Neural cell (in vitro differentiated cells): Measurements from ENCODE around the gene BANP. TPM values are rescaled to one million over a fixed set of nuclear protein-coding genes. Genes with fewer than 3 reads are reported as not detected.
"Not testable (repeated sequence)": the region's sequence is repeated elsewhere in the genome, so short reads cannot be mapped to it uniquely, and the experiment has no call there.

Source experiments
- H2AFZ ChIP-seq: fragments of 200-600, 300-800 bp; sonication (generic), shearing (Covaris generic); 2 replicates; pipeline ENCODE4 v1.6.0; 2014; ENCODE audit warnings: low read depth, mild to moderate bottlenecking, antibody characterized with exemption, low read length, moderate library complexity
- H3F3A ChIP-seq: fragments of 200-600 bp; shearing (Covaris generic); 2 replicates; pipeline ENCODE4 v1.6.1; 2016; ENCODE audit warnings: mild to moderate bottlenecking, moderate library complexity, mixed read lengths, antibody characterized with exemption, low read length; ENCODE audit not compliant: insufficient read depth, poor library complexity, severe bottlenecking
- H3K27ac ChIP-seq: fragments of 200-600, 300-800 bp; sonication (generic), shearing (Covaris generic); 2 replicates; pipeline ENCODE4 v1.5.1; 2014; ENCODE audit warnings: mild to moderate bottlenecking, low read length, moderate library complexity
- H3K27me3 ChIP-seq: fragments of 300-800, 200-600 bp; sonication (generic), shearing (Covaris generic); 2 replicates; pipeline ENCODE4 v1.6.0; 2014; ENCODE audit warnings: mild to moderate bottlenecking, low read depth, low read length, moderate library complexity; ENCODE audit not compliant: insufficient read depth
- H3K36me3 ChIP-seq: fragments of 300-800, 200-600 bp; sonication (generic), shearing (Covaris generic); 2 replicates; pipeline ENCODE4 v1.5.1; 2014; ENCODE audit warnings: mild to moderate bottlenecking, antibody characterized with exemption, low read length, moderate library complexity; ENCODE audit not compliant: insufficient read depth
- H3K4me2 ChIP-seq: fragments of 300-800, 200-600 bp; sonication (generic), shearing (Covaris generic); 2 replicates; pipeline ENCODE4 v1.6.0; 2014; ENCODE audit warnings: mild to moderate bottlenecking, low read length
- H3K4me3 ChIP-seq: fragments of 300-800, 200-600 bp; sonication (generic), shearing (Covaris generic); 2 replicates; pipeline ENCODE4 v1.5.1; 2014; ENCODE audit warnings: mild to moderate bottlenecking, low read length, moderate library complexity
- H3K79me2 ChIP-seq: fragments of 200-600 bp; shearing (Covaris generic); replicated peaks from 2 replicates; pipeline ENCODE4 v1.6.0; 2014; ENCODE audit warnings: mild to moderate bottlenecking, low read length, moderate library complexity; ENCODE audit not compliant: insufficient read depth
- H3K9ac ChIP-seq: fragments of 300-800, 200-600 bp; sonication (generic), shearing (Covaris generic); 2 replicates; pipeline ENCODE4 v1.6.1; 2016; ENCODE audit warnings: mild to moderate bottlenecking, low read length, mixed read lengths
- H3K9me2 ChIP-seq: fragments of 200-600 bp; shearing (Covaris generic); 2 replicates; pipeline ENCODE4 v1.6.1; 2016; ENCODE audit warnings: mild to moderate bottlenecking, low read length, mixed read lengths; ENCODE audit not compliant: insufficient read depth
- H3K9me3 ChIP-seq: fragments of 200-600, 300-800 bp; sonication (generic), shearing (Covaris generic); 2 replicates; pipeline ENCODE4 v1.6.1; 2016; ENCODE audit warnings: mild to moderate bottlenecking, mixed run types, low read length, moderate library complexity, mixed read lengths
- H4K20me1 ChIP-seq: fragments of 200-600 bp; shearing (Covaris generic); 2 replicates; pipeline ENCODE4 v1.6.1; 2016; ENCODE audit warnings: mild to moderate bottlenecking, mixed run types; ENCODE audit not compliant: insufficient read depth
- polyA plus RNA-seq: library from polyadenylated mRNA; depleted of rRNA; stranded (reverse); fragments of >200 nt; gene quantifications from 2 replicates; pipeline ENCODE4 v1.2.3, GENCODE V29; 2014

BANP gene
- polyA plus RNA-seq, 1 donor from 2014 or later, result 20.6 TPM

DNA sequence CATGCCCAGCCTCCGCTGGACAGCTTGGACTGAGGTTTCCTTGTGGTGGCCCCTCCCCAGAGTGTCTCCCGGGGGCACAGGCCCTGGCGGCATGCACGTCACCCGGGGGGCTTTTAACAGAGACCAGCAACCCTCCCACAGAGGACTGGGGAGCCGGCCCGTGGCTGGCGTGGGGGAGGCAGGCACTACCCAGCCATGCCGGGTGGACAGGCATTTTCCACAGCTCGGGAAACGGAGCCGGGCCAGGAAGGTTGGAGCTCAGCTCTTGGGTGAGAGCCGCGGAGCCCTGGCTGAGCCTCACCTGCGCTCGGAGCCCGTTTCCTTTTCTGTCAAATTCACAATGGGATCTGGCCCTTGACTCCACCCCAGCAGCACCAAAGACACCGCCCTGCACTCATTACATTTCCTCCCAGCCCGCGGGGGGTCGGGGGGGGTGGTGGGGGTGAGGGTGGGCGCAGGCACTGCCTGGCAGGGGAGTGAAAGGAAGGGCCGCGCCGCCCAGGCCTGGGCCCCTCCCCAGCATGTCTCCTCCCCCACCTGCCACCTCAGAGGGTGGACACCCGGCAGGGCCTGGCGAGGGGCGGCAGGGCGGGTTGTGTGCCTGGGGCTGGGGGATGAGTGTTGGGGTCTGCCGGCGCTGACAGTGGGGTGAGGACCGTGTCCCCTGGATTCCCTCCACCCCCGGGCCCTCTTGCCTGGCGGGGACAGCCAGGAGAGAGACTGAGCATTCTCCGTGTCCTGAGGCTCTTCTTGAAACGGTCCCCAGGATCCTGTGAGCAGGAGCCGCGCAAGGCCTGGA, 139.3 kb downstream of the BANP start:
- H3K9me2 ChIP-seq, H3K79me2 ChIP-seq, H4K20me1 ChIP-seq, H3K4me3 ChIP-seq, H3K9me3 ChIP-seq, H3F3A ChIP-seq, H3K4me2 ChIP-seq, H3K9ac ChIP-seq, H3K36me3 ChIP-seq, H3K27ac ChIP-seq, H3K27me3 ChIP-seq, H2AFZ ChIP-seq: not testable (repeated sequence)

GRCh38 chr16:88091221-88091971, 140.2 kb downstream of the BANP start:
- not testable (repeated sequence) for H3K4me2 ChIP-seq, H3K27ac ChIP-seq, H3K9ac ChIP-seq, H4K20me1 ChIP-seq, H3F3A ChIP-seq, H3K27me3 ChIP-seq, H3K9me2 ChIP-seq, H2AFZ ChIP-seq, H3K4me3 ChIP-seq, H3K9me3 ChIP-seq, H3K79me2 ChIP-seq, H3K36me3 ChIP-seq

DNA sequence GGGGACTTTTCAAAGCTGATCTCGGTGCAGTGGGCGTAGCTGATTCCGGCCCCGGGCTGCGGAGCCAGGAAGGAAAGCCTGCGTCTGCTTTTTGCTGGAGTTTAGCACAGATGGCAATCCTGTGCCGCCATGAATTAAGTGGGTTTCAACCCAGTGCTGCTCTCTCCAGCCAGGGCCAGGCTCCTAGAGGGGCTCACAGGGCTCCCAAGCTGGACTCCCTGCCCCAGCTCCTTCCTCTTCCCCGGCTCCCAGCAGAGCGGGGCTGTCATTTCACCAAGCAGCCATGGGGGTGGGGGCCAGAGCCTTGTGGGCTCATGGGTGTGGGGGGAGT, 140.7 kb downstream of the BANP start:
- not testable (repeated sequence) for H3K27ac ChIP-seq, H3K9me3 ChIP-seq, H3K4me3 ChIP-seq, H3K36me3 ChIP-seq, H3K4me2 ChIP-seq, H3K9ac ChIP-seq, H3F3A ChIP-seq, H3K27me3 ChIP-seq, H2AFZ ChIP-seq, H4K20me1 ChIP-seq, H3K9me2 ChIP-seq, H3K79me2 ChIP-seq

GRCh38 chr16:88092791-88093555, 141.7 kb downstream of the BANP start:
- not testable (repeated sequence) for H3K27me3 ChIP-seq, H3K9ac ChIP-seq, H4K20me1 ChIP-seq, H3K27ac ChIP-seq, H3K4me2 ChIP-seq, H3K36me3 ChIP-seq, H3K79me2 ChIP-seq, H2AFZ ChIP-seq, H3K4me3 ChIP-seq, H3F3A ChIP-seq, H3K9me3 ChIP-seq, H3K9me2 ChIP-seq

DNA sequence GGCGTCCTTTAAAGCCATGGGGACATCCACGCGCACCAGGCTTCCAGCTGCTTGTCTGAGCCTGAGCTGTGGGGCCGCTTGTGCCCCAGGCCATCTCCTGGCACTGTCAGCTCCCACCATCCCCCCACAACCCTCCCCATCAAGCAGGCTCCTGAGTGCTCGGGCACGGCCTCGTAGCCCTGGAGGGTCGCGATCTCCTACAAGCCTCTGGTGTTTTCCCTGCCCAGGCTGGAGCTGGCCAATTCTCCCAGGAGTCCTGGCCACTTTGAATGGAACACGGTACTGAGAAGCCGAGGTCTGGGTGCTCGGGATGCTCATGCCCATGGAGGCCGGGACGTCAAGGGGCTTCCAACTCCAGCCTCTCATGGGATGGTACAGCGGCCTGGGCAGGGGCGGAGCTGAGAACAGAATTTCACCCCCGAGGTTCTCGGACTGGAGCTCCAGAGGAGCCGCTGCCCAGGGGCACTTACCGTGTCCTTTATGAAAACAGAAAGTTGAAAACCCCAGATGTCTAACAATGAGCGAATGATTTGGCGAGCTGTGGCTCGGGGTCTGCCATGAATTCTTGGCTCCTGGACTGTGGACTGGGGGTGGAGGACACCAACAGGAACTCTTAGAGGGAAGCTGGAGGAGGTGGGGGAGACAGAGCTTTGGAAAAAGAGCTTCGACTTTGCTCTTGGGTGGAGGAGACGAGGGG, 142.5 kb downstream of the BANP start:
- H2AFZ ChIP-seq, H3K4me3 ChIP-seq, H3K27me3 ChIP-seq, H3K27ac ChIP-seq, H4K20me1 ChIP-seq, H3K9ac ChIP-seq, H3K36me3 ChIP-seq, H3K79me2 ChIP-seq, H3F3A ChIP-seq, H3K9me2 ChIP-seq, H3K4me2 ChIP-seq, H3K9me3 ChIP-seq: not testable (repeated sequence)

DNA sequence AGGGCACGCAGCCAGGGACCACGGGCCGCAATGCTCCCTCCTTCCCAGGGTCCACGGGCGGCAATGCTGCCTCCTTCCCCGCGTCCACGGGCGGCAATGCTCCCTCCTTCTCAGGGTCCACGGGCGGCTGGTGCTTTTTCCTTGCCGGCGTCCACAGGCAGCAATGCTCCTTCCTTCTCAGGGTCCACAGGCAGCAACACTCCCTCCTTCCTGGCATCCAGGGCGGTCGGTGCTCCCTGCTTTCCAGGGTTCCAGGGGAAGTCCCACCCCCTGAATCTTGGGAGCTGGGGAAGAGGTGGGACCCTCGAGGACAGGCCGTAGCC, 143.0 kb downstream of the BANP start:
- not testable (repeated sequence) for H2AFZ ChIP-seq, H3K9me3 ChIP-seq, H3K9me2 ChIP-seq, H3K27ac ChIP-seq, H4K20me1 ChIP-seq, H3K79me2 ChIP-seq, H3F3A ChIP-seq, H3K36me3 ChIP-seq, H3K4me2 ChIP-seq, H3K4me3 ChIP-seq, H3K27me3 ChIP-seq, H3K9ac ChIP-seq

DNA sequence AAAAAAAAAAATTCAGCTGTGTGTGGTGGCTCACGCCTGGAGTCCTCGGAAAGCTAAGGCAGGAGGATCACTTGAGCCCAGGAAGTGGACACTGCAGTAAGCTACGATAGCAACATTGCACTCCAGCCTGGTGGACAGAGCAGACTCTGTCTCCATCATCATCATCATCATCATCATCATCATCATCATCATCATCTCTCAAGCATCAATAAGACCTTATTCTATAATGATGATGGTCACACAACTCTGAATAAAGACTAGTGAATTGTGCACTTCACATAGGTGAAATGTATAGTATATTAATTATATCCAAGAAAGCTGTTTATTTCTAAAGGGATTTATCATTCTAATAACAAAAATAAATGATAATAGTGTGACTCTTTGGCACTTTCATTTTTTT, 143.7 kb downstream of the BANP start:
- not testable (repeated sequence) for H2AFZ ChIP-seq, H4K20me1 ChIP-seq, H3F3A ChIP-seq, H3K9ac ChIP-seq, H3K27me3 ChIP-seq, H3K79me2 ChIP-seq, H3K4me2 ChIP-seq, H3K9me2 ChIP-seq, H3K27ac ChIP-seq, H3K4me3 ChIP-seq, H3K36me3 ChIP-seq, H3K9me3 ChIP-seq
